SK-N-SH treated with all-trans-retinoic acid at 6 μM for 48 hours (cell line): ENCODE measurements around the gene TJP3.
A peak's percentile ranks its signal among the peaks of the same experiment; 100 is the strongest.

Source experiments
- ATAC-seq: fragments of 200-7000 bp; cut with Tn5 transposase; 3 replicates; pipeline ENCODE4 v1.9.1; 2020; ENCODE audit warnings: mild to moderate bottlenecking, moderate library complexity
- ARNTL ChIP-seq: fragments of 450-650 bp; formaldehyde crosslinking; IDR thresholded peaks from 2 replicates; pipeline ENCODE4 v1.5.0; 2020; ENCODE audit warnings: low read depth, mild to moderate bottlenecking, moderate library complexity, borderline replicate concordance
- CSDC2 ChIP-seq: fragments of 250-450 bp; sonication (Bioruptor Pico); IDR thresholded peaks from 2 replicates; pipeline ENCODE4 v1.5.0; 2020; ENCODE audit warnings: mild to moderate bottlenecking, moderate library complexity
- ESRRG ChIP-seq: fragments of 250-450 bp; sonication (Bioruptor Pico); IDR thresholded peaks from 2 replicates; pipeline ENCODE4 v1.6.1; 2021; ENCODE audit warnings: mild to moderate bottlenecking
- GLIS3 ChIP-seq: fragments of 250-450 bp; sonication (Bioruptor Pico); IDR thresholded peaks from 2 replicates; pipeline ENCODE4 v1.5.0; 2020; ENCODE audit warnings: mild to moderate bottlenecking, moderate library complexity
- ISL1 ChIP-seq: fragments of 250-450 bp; sonication (Bioruptor Pico); IDR thresholded peaks from 2 replicates; pipeline ENCODE4 v2.1.2; 2022; ENCODE audit warnings: mild to moderate bottlenecking, moderate library complexity
- OSR1 ChIP-seq: fragments of 250-450 bp; sonication (Bioruptor Pico); IDR thresholded peaks from 2 replicates; pipeline ENCODE4 v1.8.0; 2022; ENCODE audit warnings: moderate library complexity, mild to moderate bottlenecking, inconsistent platforms
- PPARA ChIP-seq: fragments of 250-450 bp; sonication (Bioruptor Pico); IDR thresholded peaks from 2 replicates; pipeline ENCODE4 v1.5.0; 2020; ENCODE audit warnings: mild to moderate bottlenecking, borderline replicate concordance
- RARB ChIP-seq: fragments of 250-450 bp; sonication (Bioruptor Pico); IDR thresholded peaks from 2 replicates; pipeline ENCODE4 v1.8.0; 2021; ENCODE audit warnings: mild to moderate bottlenecking, moderate library complexity
- TOX ChIP-seq: fragments of 250-450 bp; sonication (Bioruptor Pico); IDR thresholded peaks from 2 replicates; pipeline ENCODE4 v1.8.0; 2021; ENCODE audit warnings: mild to moderate bottlenecking, moderate library complexity, borderline replicate concordance
- ZC3H10 ChIP-seq: fragments of 250-450 bp; sonication (Bioruptor Pico); IDR thresholded peaks from 2 replicates; pipeline ENCODE4 v1.5.1; 2021; ENCODE audit warnings: mild to moderate bottlenecking, moderate library complexity
- ZFP3 ChIP-seq: fragments of 250-450 bp; sonication (Bioruptor Pico); IDR thresholded peaks from 2 replicates; pipeline ENCODE4 v1.5.0; 2020; ENCODE audit warnings: mild to moderate bottlenecking, moderate library complexity
- ZFP30 ChIP-seq: fragments of 450-650 bp; formaldehyde crosslinking; IDR thresholded peaks from 2 replicates; pipeline ENCODE4 v1.5.0; 2022; ENCODE audit warnings: mild to moderate bottlenecking, moderate library complexity
- ZNF565 ChIP-seq: fragments of 450-650 bp; formaldehyde crosslinking; conservative IDR thresholded peaks from 2 replicates; pipeline ENCODE4 v1.5.0; 2020; ENCODE audit warnings: low read depth, mild to moderate bottlenecking, moderate library complexity
- ZNF70 ChIP-seq: fragments of 450-650 bp; formaldehyde crosslinking; IDR thresholded peaks from 2 replicates; pipeline ENCODE4 v1.5.0; 2020; ENCODE audit warnings: mild to moderate bottlenecking, moderate library complexity
- ZNF8 ChIP-seq: fragments of 450-650 bp; formaldehyde crosslinking; IDR thresholded peaks from 2 replicates; pipeline ENCODE4 v1.5.0; 2020; ENCODE audit warnings: mild to moderate bottlenecking, moderate library complexity
- TF ChIP-seq, protein P1 (sequence below): fragments of 250-450 bp; sonication (Bioruptor Pico); IDR thresholded peaks from 2 replicates; pipeline ENCODE4 v1.5.1; 2020; ENCODE audit warnings: low read depth, mild to moderate bottlenecking, moderate library complexity
- TF ChIP-seq, protein P2 (sequence below): fragments of 250-450 bp; sonication (Bioruptor Pico); IDR thresholded peaks from 2 replicates; pipeline ENCODE4 v1.5.1; 2021; ENCODE audit warnings: mild to moderate bottlenecking, moderate library complexity
- TF ChIP-seq, protein P3 (sequence below): fragments of 250-450 bp; sonication (Bioruptor Pico); IDR thresholded peaks from 2 replicates; pipeline ENCODE4 v1.8.0; 2021; ENCODE audit warnings: low read depth, mild to moderate bottlenecking, moderate library complexity, borderline replicate concordance
- TF ChIP-seq, protein P4 (sequence below): fragments of 250-450 bp; sonication (Bioruptor Pico); IDR thresholded peaks from 2 replicates; pipeline ENCODE4 v1.5.0; 2020; ENCODE audit warnings: mild to moderate bottlenecking, moderate library complexity

Gene TJP3

DNA sequence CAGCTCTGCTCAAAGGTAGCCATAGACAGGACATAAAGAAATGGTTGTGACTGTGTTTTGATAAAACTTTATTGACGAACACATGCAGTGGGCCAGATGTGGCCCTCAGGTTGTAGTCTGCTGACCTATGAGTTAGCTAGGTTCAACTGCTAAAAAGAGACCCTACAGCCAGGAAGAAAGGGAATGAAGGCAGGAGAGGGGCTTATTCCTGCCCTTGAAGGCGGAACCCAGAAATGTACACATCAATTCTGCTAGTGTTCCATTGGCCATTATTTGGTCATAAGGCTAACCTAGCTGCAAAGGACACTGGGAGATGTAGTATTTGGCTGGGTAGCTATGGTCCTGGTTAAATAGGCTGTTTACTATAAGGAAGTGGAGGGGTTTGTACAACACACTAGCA is 35.3 kb downstream of the TJP3 start:
- peak; percentile 77 for ATAC-seq

DNA sequence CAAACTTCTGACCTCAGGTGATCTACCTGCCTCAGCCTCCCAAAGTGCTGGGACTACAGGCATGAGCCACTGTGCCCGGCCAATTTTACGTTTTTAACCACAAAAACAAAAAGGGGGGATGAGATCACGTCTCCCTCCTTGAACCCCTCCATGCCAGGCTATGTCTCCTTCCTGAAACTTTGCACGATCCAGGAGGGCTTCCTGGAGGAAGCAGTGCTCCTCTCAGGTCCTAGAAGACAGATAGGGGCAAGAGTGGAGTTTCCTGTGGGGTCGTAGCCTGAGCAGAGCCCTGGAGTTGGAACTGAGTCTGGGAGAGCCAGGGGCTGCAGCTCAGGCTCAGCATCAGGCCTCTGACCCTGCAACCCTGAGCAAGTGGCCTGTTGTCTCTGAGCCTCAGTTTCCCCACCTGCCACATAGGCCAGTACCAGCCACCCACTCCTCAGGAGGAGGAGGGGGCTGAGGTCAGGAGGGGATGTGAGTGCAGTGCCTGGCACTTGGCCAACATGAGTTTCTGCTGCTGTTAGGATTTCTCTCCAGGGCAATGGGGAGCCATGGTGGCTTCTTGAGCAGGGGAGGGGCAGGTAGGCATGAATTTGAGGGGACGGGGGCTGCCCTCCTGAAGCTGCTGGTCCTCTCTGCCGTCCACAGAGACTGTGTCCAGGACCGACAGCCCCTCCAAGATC is 37.3 kb downstream of the TJP3 start:
- ATAC-seq = no peak

More for the DNA sequence above, 35.3 kb downstream of the TJP3 start:
- TF ChIP-seq ZNF70 = no peak
- no peak for TF ChIP-seq ISL1 (CRISPR knock-in tag)
- no peak for TF ChIP-seq OSR1 (CRISPR knock-in tag)
- no peak for TF ChIP-seq ZC3H10 (CRISPR knock-in tag)
- no peak for TF ChIP-seq RARB (CRISPR knock-in tag)
- TF ChIP-seq ZNF8 = no peak
- TF ChIP-seq PPARA (CRISPR knock-in tag) = no peak
- TF ChIP-seq, all 23 proteins: peak for 0

DNA sequence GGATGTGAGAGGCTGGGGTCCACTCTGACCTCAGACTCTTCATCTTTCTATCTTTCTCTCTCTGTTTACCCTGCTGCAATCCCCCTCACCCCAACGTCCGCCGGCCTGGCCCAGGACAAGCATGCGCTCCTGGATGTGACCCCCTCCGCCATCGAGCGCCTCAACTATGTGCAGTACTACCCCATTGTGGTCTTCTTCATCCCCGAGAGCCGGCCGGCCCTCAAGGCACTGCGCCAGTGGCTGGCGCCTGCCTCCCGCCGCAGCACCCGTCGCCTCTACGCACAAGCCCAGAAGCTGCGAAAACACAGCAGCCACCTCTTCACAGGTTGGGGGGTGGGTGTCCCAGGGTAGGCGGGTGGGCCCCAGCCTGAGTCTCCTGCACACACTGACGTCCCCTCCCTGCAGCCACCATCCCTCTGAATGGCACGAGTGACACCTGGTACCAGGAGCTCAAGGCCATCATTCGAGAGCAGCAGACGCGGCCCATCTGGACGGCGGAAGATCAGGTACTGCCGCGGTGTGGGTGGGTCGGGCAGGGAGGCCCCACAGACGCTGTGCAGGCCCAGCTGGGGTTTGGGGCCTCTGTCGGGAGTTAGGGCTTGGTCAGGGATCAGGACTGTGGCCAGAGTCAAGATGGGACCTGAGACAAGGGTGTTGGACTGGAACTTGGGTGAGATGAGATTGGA is 38.3 kb downstream of the TJP3 start:
- TF ChIP-seq ARNTL (CRISPR knock-in tag) (no peak), GLIS3 (CRISPR knock-in tag) (no peak), ZFP30 (no peak), RARB (CRISPR knock-in tag) (no peak), CSDC2 (no peak)
- TF ChIP-seq, protein P1, sequence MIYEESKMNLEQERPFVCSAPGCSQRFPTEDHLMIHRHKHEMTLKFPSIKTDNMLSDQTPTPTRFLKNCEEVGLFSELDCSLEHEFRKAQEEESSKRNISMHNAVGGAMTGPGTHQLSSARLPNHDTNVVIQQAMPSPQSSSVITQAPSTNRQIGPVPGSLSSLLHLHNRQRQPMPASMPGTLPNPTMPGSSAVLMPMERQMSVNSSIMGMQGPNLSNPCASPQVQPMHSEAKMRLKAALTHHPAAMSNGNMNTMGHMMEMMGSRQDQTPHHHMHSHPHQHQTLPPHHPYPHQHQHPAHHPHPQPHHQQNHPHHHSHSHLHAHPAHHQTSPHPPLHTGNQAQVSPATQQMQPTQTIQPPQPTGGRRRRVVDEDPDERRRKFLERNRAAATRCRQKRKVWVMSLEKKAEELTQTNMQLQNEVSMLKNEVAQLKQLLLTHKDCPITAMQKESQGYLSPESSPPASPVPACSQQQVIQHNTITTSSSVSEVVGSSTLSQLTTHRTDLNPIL = no peak
- TF ChIP-seq, protein P2, sequence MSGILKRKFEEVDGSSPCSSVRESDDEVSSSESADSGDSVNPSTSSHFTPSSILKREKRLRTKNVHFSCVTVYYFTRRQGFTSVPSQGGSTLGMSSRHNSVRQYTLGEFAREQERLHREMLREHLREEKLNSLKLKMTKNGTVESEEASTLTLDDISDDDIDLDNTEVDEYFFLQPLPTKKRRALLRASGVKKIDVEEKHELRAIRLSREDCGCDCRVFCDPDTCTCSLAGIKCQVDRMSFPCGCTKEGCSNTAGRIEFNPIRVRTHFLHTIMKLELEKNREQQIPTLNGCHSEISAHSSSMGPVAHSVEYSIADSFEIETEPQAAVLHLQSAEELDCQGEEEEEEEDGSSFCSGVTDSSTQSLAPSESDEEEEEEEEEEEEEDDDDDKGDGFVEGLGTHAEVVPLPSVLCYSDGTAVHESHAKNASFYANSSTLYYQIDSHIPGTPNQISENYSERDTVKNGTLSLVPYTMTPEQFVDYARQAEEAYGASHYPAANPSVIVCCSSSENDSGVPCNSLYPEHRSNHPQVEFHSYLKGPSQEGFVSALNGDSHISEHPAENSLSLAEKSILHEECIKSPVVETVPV (CRISPR knock-in tag) = no peak
- TF ChIP-seq, all 23 proteins: peak for 0
- ATAC-seq = no peak

More for the DNA sequence above, 37.3 kb downstream of the TJP3 start:
- TF ChIP-seq ZFP3 (CRISPR knock-in tag) (no peak), ZNF565 (CRISPR knock-in tag) (no peak), CSDC2 (no peak), ISL1 (CRISPR knock-in tag) (no peak), TOX (no peak), GLIS3 (CRISPR knock-in tag) (no peak), ARNTL (CRISPR knock-in tag) (no peak), OSR1 (CRISPR knock-in tag) (no peak), ESRRG (CRISPR knock-in tag) (no peak)
- TF ChIP-seq, protein P2 (CRISPR knock-in tag) = no peak
- TF ChIP-seq, protein P3, sequence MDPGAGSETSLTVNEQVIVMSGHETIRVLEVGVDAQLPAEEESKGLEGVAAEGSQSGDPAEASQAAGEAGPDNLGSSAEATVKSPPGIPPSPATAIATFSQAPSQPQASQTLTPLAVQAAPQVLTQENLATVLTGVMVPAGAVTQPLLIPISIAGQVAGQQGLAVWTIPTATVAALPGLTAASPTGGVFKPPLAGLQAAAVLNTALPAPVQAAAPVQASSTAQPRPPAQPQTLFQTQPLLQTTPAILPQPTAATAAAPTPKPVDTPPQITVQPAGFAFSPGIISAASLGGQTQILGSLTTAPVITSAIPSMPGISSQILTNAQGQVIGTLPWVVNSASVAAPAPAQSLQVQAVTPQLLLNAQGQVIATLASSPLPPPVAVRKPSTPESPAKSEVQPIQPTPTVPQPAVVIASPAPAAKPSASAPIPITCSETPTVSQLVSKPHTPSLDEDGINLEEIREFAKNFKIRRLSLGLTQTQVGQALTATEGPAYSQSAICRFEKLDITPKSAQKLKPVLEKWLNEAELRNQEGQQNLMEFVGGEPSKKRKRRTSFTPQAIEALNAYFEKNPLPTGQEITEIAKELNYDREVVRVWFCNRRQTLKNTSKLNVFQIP (CRISPR knock-in tag) = no peak
- TF ChIP-seq, protein P4, sequence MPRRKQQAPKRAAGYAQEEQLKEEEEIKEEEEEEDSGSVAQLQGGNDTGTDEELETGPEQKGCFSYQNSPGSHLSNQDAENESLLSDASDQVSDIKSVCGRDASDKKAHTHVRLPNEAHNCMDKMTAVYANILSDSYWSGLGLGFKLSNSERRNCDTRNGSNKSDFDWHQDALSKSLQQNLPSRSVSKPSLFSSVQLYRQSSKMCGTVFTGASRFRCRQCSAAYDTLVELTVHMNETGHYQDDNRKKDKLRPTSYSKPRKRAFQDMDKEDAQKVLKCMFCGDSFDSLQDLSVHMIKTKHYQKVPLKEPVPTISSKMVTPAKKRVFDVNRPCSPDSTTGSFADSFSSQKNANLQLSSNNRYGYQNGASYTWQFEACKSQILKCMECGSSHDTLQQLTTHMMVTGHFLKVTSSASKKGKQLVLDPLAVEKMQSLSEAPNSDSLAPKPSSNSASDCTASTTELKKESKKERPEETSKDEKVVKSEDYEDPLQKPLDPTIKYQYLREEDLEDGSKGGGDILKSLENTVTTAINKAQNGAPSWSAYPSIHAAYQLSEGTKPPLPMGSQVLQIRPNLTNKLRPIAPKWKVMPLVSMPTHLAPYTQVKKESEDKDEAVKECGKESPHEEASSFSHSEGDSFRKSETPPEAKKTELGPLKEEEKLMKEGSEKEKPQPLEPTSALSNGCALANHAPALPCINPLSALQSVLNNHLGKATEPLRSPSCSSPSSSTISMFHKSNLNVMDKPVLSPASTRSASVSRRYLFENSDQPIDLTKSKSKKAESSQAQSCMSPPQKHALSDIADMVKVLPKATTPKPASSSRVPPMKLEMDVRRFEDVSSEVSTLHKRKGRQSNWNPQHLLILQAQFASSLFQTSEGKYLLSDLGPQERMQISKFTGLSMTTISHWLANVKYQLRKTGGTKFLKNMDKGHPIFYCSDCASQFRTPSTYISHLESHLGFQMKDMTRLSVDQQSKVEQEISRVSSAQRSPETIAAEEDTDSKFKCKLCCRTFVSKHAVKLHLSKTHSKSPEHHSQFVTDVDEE (CRISPR knock-in tag) = no peak
- TF ChIP-seq, protein P1 = no peak
